Gastroesophageal sphincter (tissue), 3 donors: ENCODE measurements around the gene DFFB.

ENCODE experiments used
- CTCF ChIP-seq, 4 experiments: fragments of 200-600 bp in 2 of 4; fragments of 450-650 bp in 2 of 4; sonication (generic) in 1 of 4; IDR thresholded peaks; one replicate each; pipeline ENCODE4 v1.5.1; 2017 to 2019; ENCODE audit warnings: antibody characterized with exemption in 4 of 4, mild to moderate bottlenecking in 2 of 4, moderate library complexity in 2 of 4
- POLR2A ChIP-seq, 2 donors: fragments of 450-650 bp; IDR thresholded peaks; one replicate each; pipeline ENCODE4 v1.6.1; 2017; ENCODE audit warnings: antibody characterized with exemption in 2 of 2, mild to moderate bottlenecking in 2 of 2, moderate library complexity in 1 of 2

- no peak for TF ChIP-seq POLR2A (IDR thresholded peaks at IDR 0.05)
- TF ChIP-seq CTCF (IDR thresholded peaks at IDR 0.05) = no peak
These were observed 62.4 kb downstream of the DFFB start for GRCh38 chr1:3919706-3920105.
